Right ventricle myocardium superior (tissue), 1 donor: ENCODE data around the gene WNT4. TPM values are rescaled to one million over a fixed set of nuclear protein-coding genes. Genes with fewer than 3 reads are reported as not detected.

Experiments used
- ATAC-seq: fragments of 200-7000 bp; cut with Tn5 transposase; one replicate; pipeline ENCODE4 v1.9.1; 2020; ENCODE audit warnings: mild to moderate bottlenecking; ENCODE audit not compliant: poor library complexity
- DNase-seq: peaks from one replicate; pipeline ENCODE4 v3.0.0-alpha.2; 2020
- intact Hi-C: fragments of 100-400 bp; cut with DNase I; formaldehyde crosslinking; loops from one replicate; pipeline ENCODE4 v1.11.2; 2022
- total RNA-seq: library from RNA; stranded (reverse); fragmentation: NEBNext Ultra II Directional; extraction: Animal tissue kit (Norgen Biotek cat#: 25700); gene quantifications from one replicate; pipeline ENCODE4 v1.2.1, GENCODE V29; 2021
- donor health status: DM: no; HTN: yes; CAD: no; lungs with severe emphysema.

WNT4 gene
- total RNA-seq, 1 donor from 2014 or later: not detected

GRCh38 chr1:22166439-22166838 lies 23.5 kb upstream of the WNT4 start:
- no peak for ATAC-seq
- intact Hi-C loops: no loop called here
- DNase-seq: no peak

- intact Hi-C loops: no loop called here
- ATAC-seq: no peak
- no peak for DNase-seq
Observed at GRCh38 chr1:22164841-22165808, 22.2 kb upstream of the WNT4 start.

DNA sequence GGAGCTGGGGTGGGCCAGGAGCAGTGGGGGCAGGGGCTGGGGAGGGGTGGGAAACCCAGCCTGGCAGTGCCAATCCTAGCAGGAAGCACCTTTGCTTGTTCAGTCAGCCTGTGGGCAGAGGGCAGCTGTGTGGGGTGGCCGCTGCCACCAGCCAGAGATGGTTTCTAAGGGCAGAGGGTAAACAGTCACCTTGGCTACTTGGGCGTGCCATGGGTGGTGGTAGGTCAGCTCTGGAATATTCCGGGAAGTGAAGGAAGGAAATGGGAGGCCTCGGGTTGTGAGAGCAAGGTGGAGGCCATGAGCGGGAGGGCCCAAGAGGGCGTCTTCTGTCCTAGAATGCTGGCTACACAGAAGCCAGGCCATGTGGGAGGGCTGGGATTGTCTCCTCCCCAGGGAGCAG lies 20.7 kb upstream of the WNT4 start:
- ATAC-seq (no peak), DNase-seq (no peak)
- intact Hi-C loops: no loop called here

DNA sequence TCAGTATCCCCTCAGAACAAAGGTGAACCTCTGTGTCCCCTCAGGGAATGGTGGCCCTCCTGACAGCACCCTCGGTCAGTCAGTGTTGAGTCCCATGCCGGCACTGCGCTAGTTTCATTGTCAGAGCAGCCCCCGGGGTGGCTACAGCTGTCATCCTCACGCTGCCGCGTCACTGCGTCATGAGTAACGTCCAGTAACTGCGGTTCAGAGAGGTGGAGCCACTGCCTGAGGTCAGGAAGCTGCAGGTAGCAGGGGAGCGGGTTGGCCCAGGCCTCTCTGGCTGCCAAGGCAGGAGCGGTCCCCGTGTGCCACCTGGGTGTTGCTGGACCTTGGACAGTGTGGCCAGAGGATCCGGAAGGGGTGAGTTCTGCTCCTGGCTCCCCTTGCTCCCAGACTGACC lies 20.2 kb upstream of the WNT4 start:
- intact Hi-C loops: no loop called here
- no peak for ATAC-seq
- no peak for DNase-seq

GRCh38 chr1:22159891-22160290 lies 17.0 kb upstream of the WNT4 start:
- intact Hi-C loops: no loop called here
- no peak for DNase-seq
- ATAC-seq: no peak

GRCh38 chr1:22158654-22159053 lies 15.8 kb upstream of the WNT4 start:
- intact Hi-C loops: no loop called here
- no peak for ATAC-seq
- DNase-seq: no peak

GRCh38 chr1:22157359-22157966 lies 14.6 kb upstream of the WNT4 start:
- intact Hi-C loops: no loop called here
- no peak for DNase-seq
- ATAC-seq: no peak

GRCh38 chr1:22155517-22155916 lies 12.6 kb upstream of the WNT4 start:
- intact Hi-C loops: no loop called here
- ATAC-seq: no peak
- no peak for DNase-seq

DNA sequence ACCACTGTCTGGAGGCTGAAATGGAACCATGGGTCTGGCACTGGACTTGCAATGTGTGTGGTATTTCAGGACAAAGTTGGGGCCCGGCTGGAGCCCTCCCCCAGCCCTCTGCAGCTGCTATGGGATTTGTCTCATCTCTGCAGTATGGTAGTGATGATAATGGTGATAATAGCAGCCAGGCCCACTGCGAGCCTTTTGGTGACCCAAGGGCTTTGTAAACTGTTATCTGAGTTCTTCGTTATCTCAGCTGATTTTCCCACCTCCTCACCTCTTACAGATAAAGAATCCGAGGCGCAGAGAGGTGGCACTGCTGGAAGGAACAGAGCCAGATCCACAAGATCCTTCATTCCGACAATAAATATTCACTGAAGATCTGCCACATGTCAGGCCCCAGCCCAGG lies 11.7 kb upstream of the WNT4 start:
- ATAC-seq (no peak), DNase-seq (no peak)
- intact Hi-C loops: no loop called here

DNA sequence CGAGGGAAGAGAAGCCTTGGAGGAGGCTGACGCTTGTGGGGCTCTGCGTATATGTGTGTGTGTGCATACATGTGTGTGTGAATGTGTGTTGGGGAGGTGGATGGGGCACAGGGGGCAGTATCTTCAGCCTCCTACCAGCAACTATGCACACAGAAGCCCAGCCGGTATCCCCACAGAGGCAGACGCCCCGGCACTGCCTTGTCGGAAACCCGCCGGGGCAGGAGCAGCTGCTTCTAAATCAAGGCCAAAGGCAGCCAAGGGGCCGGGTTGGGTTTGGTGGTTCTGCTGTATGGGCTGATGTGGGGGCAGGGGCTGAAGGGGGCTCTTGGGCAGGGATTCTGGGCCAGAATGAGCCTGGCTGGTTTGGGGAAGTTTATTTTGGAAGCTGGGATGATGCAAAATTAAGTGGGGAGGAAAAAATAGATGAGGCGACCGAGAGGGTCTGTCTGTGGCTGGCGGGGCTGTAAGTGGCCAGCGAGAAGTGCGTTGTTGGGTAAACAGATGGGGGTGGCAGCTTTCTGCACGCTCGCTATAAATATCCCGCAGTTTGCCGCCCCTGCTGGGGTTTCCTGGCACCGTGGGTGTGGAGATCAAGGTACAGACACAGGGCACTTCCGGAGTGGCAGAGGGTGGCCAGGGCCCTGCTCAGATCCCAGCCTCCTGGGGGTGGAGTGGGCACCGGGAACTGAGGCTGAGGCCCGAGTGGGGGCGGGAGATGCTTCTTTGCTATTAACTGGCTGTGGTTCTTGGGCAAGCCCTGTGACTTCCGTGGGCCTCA lies 11.0 kb upstream of the WNT4 start:
- no peak for ATAC-seq
- intact Hi-C loops: no loop called here
- DNase-seq: no peak

DNA sequence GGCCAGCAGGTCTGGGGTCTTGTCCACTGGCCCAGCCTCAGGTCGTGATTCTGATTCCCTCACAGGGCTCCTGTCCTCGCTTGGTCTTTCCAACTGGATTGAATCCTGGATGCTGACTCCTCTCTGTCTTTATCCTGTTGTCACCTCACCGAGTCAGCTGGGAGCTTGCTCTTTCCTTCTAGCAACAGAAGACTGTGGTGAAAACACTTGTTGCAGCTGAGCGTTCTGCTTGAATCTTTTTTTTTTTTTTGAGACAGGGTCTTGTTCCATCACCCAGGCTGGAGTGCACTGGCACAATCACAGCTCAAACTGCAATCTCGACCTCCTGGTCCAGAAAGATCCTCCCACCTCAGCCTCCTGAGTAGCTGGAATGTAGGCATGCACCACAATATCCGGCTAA lies 8.0 kb upstream of the WNT4 start:
- ATAC-seq: no peak
- no peak for DNase-seq
- intact Hi-C loops: no loop called here

GRCh38 chr1:22142315-22143064 lies 407 bp downstream of the WNT4 start:
- intact Hi-C loops: no loop called here
- ATAC-seq (peak; percentile 52), DNase-seq (no peak)

GRCh38 chr1:22141554-22142314 lies 1.2 kb downstream of the WNT4 start:
- intact Hi-C loops: no loop called here
- no peak for ATAC-seq
- no peak for DNase-seq

GRCh38 chr1:22140694-22141093 lies 2.2 kb downstream of the WNT4 start:
- ATAC-seq: no peak
- intact Hi-C loops: no loop called here
- no peak for DNase-seq

- DNase-seq (no peak), ATAC-seq (no peak)
- intact Hi-C loops: no loop called here
Observed at GRCh38 chr1:22139817-22140216, 3.1 kb downstream of the WNT4 start.

GRCh38 chr1:22139066-22139594 lies 3.8 kb downstream of the WNT4 start:
- intact Hi-C loops: no loop called here

DNA sequence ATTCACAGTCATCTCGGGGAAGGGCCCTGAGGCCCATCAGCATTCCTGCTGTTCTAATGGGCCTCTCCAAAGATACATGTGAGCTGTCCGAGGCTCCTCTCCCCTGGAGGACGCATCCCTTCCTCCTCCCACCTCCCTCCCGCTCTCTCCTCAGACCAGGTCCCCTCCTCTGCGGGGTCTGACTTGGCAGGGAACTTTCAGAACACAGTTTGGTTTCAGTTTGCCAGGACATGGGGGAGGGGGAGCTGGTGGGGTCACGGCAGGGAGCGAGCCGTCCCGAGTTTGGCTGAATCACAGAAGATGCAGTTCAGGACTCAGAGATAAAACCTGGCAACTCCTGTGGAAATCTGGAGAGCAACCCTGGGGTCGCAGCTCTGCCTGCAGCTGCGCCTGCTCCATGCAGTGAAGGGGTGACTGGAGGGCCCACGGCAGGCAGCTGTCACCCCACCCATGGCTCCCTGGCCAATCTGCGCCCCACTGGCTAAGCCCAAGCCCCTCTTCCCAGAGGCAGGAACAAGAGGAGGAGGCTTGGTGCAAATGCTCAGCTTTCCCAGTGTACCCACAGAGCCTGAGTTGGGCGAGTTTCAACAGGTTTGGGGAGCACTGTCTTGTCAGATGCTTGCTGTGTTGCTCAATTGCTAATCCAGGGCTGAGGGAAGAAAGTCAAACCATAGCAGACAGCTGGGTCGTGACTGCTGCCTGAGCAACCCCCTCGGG lies 5.7 kb downstream of the WNT4 start:
- no peak for ATAC-seq
- intact Hi-C loops: no loop called here
- no peak for DNase-seq

More at GRCh38 chr1:22139066-22139594, 3.8 kb downstream of the WNT4 start:
- no peak for DNase-seq
- no peak for ATAC-seq
